ENCODE data around the gene UBQLN4.
"Not testable (repeated sequence)": the region's sequence is repeated elsewhere in the genome, so short reads cannot be mapped to it uniquely, and the experiment has no call there.

UBQLN4 gene

GRCh38 chr1:156055281-156056048 is 1.9 kb upstream of the UBQLN4 start:
- no peak for DNase-seq

GRCh38 chr1:156054500-156055280 is 1.1 kb upstream of the UBQLN4 start, which contains the start of gene LAMTOR2:
Gene LAMTOR2 (plus strand): TSS chr1:156054782. CDS start chr1:156054890, 108 bp downstream.
- DNase-seq, result peak; percentile 98

GRCh38 chr1:156052862-156053767 is 483 bp downstream of the UBQLN4 start:
- DNase-seq, result peak; percentile 31

GRCh38 chr1:156051011-156051725 is 2.4 kb downstream of the UBQLN4 start:
- DNase-seq, result no peak

- no peak for DNase-seq
These were observed 3.2 kb downstream of the UBQLN4 start for GRCh38 chr1:156050376-156050775.

- DNase-seq, result no peak
These were observed 4.8 kb downstream of the UBQLN4 start for GRCh38 chr1:156048663-156049258.

- no peak for DNase-seq
These were observed 8.5 kb downstream of the UBQLN4 start for GRCh38 chr1:156045076-156045475.

- no peak for DNase-seq
These were observed 10.8 kb downstream of the UBQLN4 start for GRCh38 chr1:156042828-156043227.

GRCh38 chr1:156034991-156035390 is 18.6 kb downstream of the UBQLN4 start:
- not testable (repeated sequence) for DNase-seq

- no peak for DNase-seq
These were observed 20.6 kb downstream of the UBQLN4 start for GRCh38 chr1:156033011-156033410.

GRCh38 chr1:156026588-156026987 is 27.0 kb downstream of the UBQLN4 start:
- no peak for DNase-seq

- DNase-seq, result no peak
These were observed 27.7 kb downstream of the UBQLN4 start for GRCh38 chr1:156025876-156026275.

GRCh38 chr1:156024801-156025200 is 28.8 kb downstream of the UBQLN4 start:
- no peak for DNase-seq

- DNase-seq, result no peak
These were observed 31.6 kb downstream of the UBQLN4 start for GRCh38 chr1:156021954-156022353.

GRCh38 chr1:156021093-156021428 is 32.5 kb downstream of the UBQLN4 start:
- no peak for DNase-seq

- peak; percentile 88 for DNase-seq
These were observed 33.1 kb downstream of the UBQLN4 start, which contains the start of gene SSR2 for GRCh38 chr1:156020293-156021092. Gene SSR2 (minus strand): TSS chr1:156020951. CDS start chr1:156020167, 784 bp downstream.

- DNase-seq, result no peak
These were observed 33.7 kb downstream of the UBQLN4 start for GRCh38 chr1:156019946-156020292.

- no peak for DNase-seq
These were observed 38.8 kb downstream of the UBQLN4 start for GRCh38 chr1:156014829-156015228.

- no peak for DNase-seq
These were observed 41.4 kb downstream of the UBQLN4 start for GRCh38 chr1:156012051-156012817.

- no peak for DNase-seq
These were observed 44.2 kb downstream of the UBQLN4 start for GRCh38 chr1:156009404-156009803.
